A549 (cell line): Measurements from ENCODE around the gene ADAM12.

ENCODE experiments used
- CTCF ChIP-seq: fragments of >200 bp; sonication (Bioruptor Twin); formaldehyde crosslinking; IDR thresholded peaks from 3 replicates; pipeline ENCODE4 v1.5.1; 2016
- ELK1 ChIP-seq: fragments of 150-350 bp; IDR thresholded peaks from 2 replicates; pipeline ENCODE4 v1.6.1; 2014; ENCODE audit warnings: low read depth, mild to moderate bottlenecking, low read length
- EP300 ChIP-seq, 2 experiments: fragments of >200 bp; sonication (Bioruptor Twin); formaldehyde crosslinking; IDR thresholded peaks; 2 replicates in 1 of 2; 3 replicates in 1 of 2; pipeline ENCODE4 v1.6.1; 2016 to 2017
- JUN ChIP-seq, 2 experiments: fragments of >200 bp; sonication (Bioruptor Twin); formaldehyde crosslinking; IDR thresholded peaks; 2 replicates in 1 of 2; 3 replicates in 1 of 2; pipeline ENCODE4 v1.6.1; 2016 to 2017
- KDM1A ChIP-seq: fragments of 200-600 bp; sonication (generic); IDR thresholded peaks from 2 replicates; pipeline ENCODE4 v1.6.1; 2016; ENCODE audit warnings: low read depth, mild to moderate bottlenecking
- MAX ChIP-seq: IDR thresholded peaks from 2 replicates; pipeline ENCODE4 v1.6.1; 2012
- POLR2A ChIP-seq: IDR thresholded peaks from 2 replicates; pipeline ENCODE4 v1.6.1; 2012; ENCODE audit warnings: mild to moderate bottlenecking, low read length
- RAD21 ChIP-seq, 2 experiments: fragments of >200 bp in 1 of 2; sonication (Bioruptor Twin) in 1 of 2; formaldehyde crosslinking in 1 of 2; IDR thresholded peaks in 1 of 2; conservative IDR thresholded peaks in 1 of 2; 2 replicates in 1 of 2; 3 replicates in 1 of 2; pipeline ENCODE4 v1.6.1; 2012 to 2018; ENCODE audit warnings: inconsistent platforms in 1 of 2
- SMC3 ChIP-seq: fragments of >200 bp; sonication (Bioruptor Twin); formaldehyde crosslinking; IDR thresholded peaks from 3 replicates; pipeline ENCODE4 v1.6.1; 2018; ENCODE audit warnings: inconsistent platforms
- SREBF2 ChIP-seq: fragments of 450-650 bp; IDR thresholded peaks from 2 replicates; pipeline ENCODE4 v1.6.1; 2014; ENCODE audit warnings: mild to moderate bottlenecking, moderate library complexity
- USF2 ChIP-seq: fragments of 450-650 bp; IDR thresholded peaks from 2 replicates; pipeline ENCODE4 v1.6.1; 2014; ENCODE audit warnings: antibody characterized with exemption

- TF ChIP-seq SREBF2 (no peak), CTCF (no peak), KDM1A (no peak), POLR2A (no peak), JUN (IDR thresholded peaks at IDR 0.05) (no peak), MAX (no peak), USF2 (no peak), ELK1 (no peak), RAD21 (conservative IDR thresholded peaks at IDR 0.05 in 1 of 2, IDR thresholded peaks at IDR 0.05 in 1 of 2) (no peak), EP300 (IDR thresholded peaks at IDR 0.05) (no peak), SMC3 (no peak)
These were observed 264.2 kb downstream of the ADAM12 start for GRCh38 chr10:126124046-126124445.
